Natural killer cell (primary cell): ENCODE data around the gene SLC2A1. TPM values are rescaled to one million over a fixed set of nuclear protein-coding genes. Genes with fewer than 3 reads are reported as not detected.

Experiments
- ATAC-seq, 3 donors: fragments of 150-1000 bp in 2 of 3; fragments of 200-7000 bp in 1 of 3; cut with Tn5 transposase; 1 replicate in 1 of 3; 2 replicates in 2 of 3; pipeline ENCODE4 v1.10.0; 2021; ENCODE audit warnings: mild to moderate bottlenecking in 2 of 3, moderate library complexity in 2 of 3
- DNase-seq, 2 donors: peaks; one replicate each; pipeline versions ENCODE4 v3.0.0 to v3.0.0-alpha.2; 2013 to 2021; ENCODE audit warnings: mixed read lengths in 1 of 2
- H3K27ac ChIP-seq: one replicate; pipeline ENCODE4 v1.5.1; 2013; ENCODE audit warnings: mild to moderate bottlenecking, low read length
- H3K27me3 ChIP-seq: one replicate; pipeline ENCODE4 v1.6.1; 2013; ENCODE audit warnings: low read length; ENCODE audit not compliant: control insufficient read depth, insufficient read depth
- H3K36me3 ChIP-seq: one replicate; pipeline ENCODE4 v1.6.1; 2013; ENCODE audit warnings: low read length; ENCODE audit not compliant: control insufficient read depth, insufficient read depth
- H3K4me1 ChIP-seq: one replicate; pipeline ENCODE4 v1.6.1; 2013; ENCODE audit warnings: low read length; ENCODE audit not compliant: control insufficient read depth, insufficient read depth
- H3K4me3 ChIP-seq: one replicate; pipeline ENCODE4 v1.5.1; 2013; ENCODE audit warnings: low read length
- H3K9me3 ChIP-seq: one replicate; pipeline ENCODE4 v1.6.1; 2013; ENCODE audit warnings: low read length; ENCODE audit not compliant: control insufficient read depth, insufficient read depth
- H3K27ac Mint-ChIP-seq, 2 donors: one replicate each; pipeline ENCODE4 v1.8.0; 2022; ENCODE audit warnings: mild to moderate bottlenecking in 2 of 2, mixed read lengths in 2 of 2, moderate library complexity in 1 of 2
- H3K27me3 Mint-ChIP-seq, 2 donors: one replicate each; pipeline ENCODE4 v1.8.0; 2022; ENCODE audit warnings: low read depth in 2 of 2, mixed read lengths in 2 of 2
- H3K36me3 Mint-ChIP-seq: one replicate; pipeline ENCODE4 v1.8.0; 2022; ENCODE audit warnings: mixed read lengths
- H3K4me1 Mint-ChIP-seq, 2 donors: one replicate each; pipeline ENCODE4 v1.8.0; 2022; ENCODE audit warnings: mixed read lengths in 2 of 2
- H3K4me3 Mint-ChIP-seq: one replicate; pipeline ENCODE4 v1.8.0; 2022; ENCODE audit warnings: mild to moderate bottlenecking, moderate library complexity, mixed read lengths
- H3K9me3 Mint-ChIP-seq, 2 donors: one replicate each; pipeline ENCODE4 v1.8.0; 2022; ENCODE audit warnings: mixed read lengths in 2 of 2
- WGBS: methylation state at CpG from one replicate; pipeline ENCODE4 v1.1.7; 2013; ENCODE audit warnings: missing lambda C conversion rate; ENCODE audit not compliant: insufficient coverage; 5-methylcytosine and 5-hydroxymethylcytosine counted together
- intact Hi-C: fragments of 100-400 bp; cut with micrococcal nuclease; formaldehyde crosslinking; loops from one replicate; pipeline ENCODE4 v1.14.2; 2022
- total RNA-seq, 4 donors: library from RNA; stranded (reverse); fragments of 120-200 nt in 1 of 4; gene quantifications; one replicate each; pipeline versions ENCODE4 v1.2.3 to v1.2.4, GENCODE V29; 2013 to 2022
- TF ChIP-seq, protein P1 (sequence below): fragments of 200-600 bp; IDR thresholded peaks from one replicate; pipeline ENCODE4 v1.8.0; 2022; ENCODE audit warnings: antibody characterized with exemption

The SLC2A1 gene
- total RNA-seq, 3 donors from 2014 or later (not counting 1 experiment from before 2014, with no cell fraction given): 94.7 to 143 (median 95.1) TPM

DNA sequence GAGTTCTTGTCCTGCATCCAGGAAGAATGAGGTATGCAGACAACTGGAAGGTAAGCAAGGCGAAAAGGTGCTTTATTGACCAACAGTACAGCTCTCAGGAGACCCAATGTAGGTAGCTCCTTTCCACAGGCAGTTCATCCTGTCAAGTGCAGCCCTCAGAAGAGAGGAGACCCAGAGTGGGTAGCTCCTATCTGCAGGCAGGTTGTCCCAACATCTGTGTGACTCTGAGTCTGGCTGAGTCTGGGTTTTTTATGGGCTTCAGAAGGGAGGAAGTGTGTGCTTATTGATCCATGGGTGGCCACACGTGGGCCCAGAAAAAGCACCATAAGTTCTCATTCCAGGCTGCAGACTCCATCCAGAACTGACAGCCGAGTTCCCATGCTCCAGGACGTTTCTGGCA is 78.3 kb downstream of the SLC2A1 start:
- no peaks in the 10 kb centered on the region for H3K9me3 ChIP-seq
- DNase-seq (no peak), ATAC-seq (no peak)
- TF ChIP-seq, protein P1, sequence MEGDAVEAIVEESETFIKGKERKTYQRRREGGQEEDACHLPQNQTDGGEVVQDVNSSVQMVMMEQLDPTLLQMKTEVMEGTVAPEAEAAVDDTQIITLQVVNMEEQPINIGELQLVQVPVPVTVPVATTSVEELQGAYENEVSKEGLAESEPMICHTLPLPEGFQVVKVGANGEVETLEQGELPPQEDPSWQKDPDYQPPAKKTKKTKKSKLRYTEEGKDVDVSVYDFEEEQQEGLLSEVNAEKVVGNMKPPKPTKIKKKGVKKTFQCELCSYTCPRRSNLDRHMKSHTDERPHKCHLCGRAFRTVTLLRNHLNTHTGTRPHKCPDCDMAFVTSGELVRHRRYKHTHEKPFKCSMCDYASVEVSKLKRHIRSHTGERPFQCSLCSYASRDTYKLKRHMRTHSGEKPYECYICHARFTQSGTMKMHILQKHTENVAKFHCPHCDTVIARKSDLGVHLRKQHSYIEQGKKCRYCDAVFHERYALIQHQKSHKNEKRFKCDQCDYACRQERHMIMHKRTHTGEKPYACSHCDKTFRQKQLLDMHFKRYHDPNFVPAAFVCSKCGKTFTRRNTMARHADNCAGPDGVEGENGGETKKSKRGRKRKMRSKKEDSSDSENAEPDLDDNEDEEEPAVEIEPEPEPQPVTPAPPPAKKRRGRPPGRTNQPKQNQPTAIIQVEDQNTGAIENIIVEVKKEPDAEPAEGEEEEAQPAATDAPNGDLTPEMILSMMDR: no peak
- no peaks in the 10 kb centered on the region for H3K9me3 Mint-ChIP-seq
- peaks cover 20 to 39% of the 10 kb centered on the region in 2 donors for H3K27me3 Mint-ChIP-seq
- H3K27ac Mint-ChIP-seq: no peak overlapping the region
- intact Hi-C loops: no loop called here
- H3K4me1 Mint-ChIP-seq: no peaks in the 10 kb centered on the region
- H3K27me3 ChIP-seq: peaks cover 2% of the 10 kb centered on the region
- no peaks in the 10 kb centered on the region for H3K36me3 Mint-ChIP-seq
- H3K4me3 Mint-ChIP-seq: no peak overlapping the region
- no peak overlapping the region for H3K4me3 ChIP-seq
- H3K27ac ChIP-seq: no peak overlapping the region
- H3K36me3 ChIP-seq: no peaks in the 10 kb centered on the region
- 70% methylated on average over 4 of the region's 4 CpGs for WGBS
- no peaks in the 10 kb centered on the region for H3K4me1 ChIP-seq

DNA sequence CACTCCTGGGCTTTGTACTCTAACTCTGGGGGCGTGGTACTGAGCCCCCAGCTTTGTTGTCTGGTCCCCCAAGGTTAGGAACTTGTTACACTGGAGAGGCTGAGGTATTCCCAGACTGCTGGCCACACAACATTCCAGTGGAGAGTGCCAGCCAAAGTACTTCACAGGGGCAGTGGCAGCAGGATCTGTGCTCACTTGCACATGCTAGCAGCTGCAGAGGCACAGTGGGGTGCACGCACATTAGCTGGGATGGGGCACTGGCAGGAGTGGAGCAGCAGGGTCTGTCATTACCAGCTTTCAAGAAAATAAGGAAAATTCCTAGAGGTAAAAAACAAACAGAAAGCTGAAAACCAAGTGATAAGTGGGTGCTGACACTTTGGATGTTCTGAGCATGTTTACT is 81.3 kb downstream of the SLC2A1 start:
- TF ChIP-seq, protein P1: no peak
- H3K4me1 ChIP-seq: no peaks in the 10 kb centered on the region
- ATAC-seq: no peak
- Mint-ChIP-seq H3K4me3 (no peak overlapping the region), H3K27ac (no peak overlapping the region), H3K36me3 (no peaks in the 10 kb centered on the region), H3K4me1 (no peaks in the 10 kb centered on the region), H3K9me3 (no peaks in the 10 kb centered on the region), H3K27me3 (peaks cover 23 to 27% of the 10 kb centered on the region in 2 donors)
- no peak overlapping the region for H3K27ac ChIP-seq
- H3K4me3 ChIP-seq: no peak overlapping the region
- intact Hi-C loops: no loop called here
- no peaks in the 10 kb centered on the region for H3K9me3 ChIP-seq
- peaks cover 2% of the 10 kb centered on the region for H3K27me3 ChIP-seq
- no peaks in the 10 kb centered on the region for H3K36me3 ChIP-seq
- DNase-seq: no peak
- 40% methylated on average over 2 of the region's 2 CpGs for WGBS

DNA sequence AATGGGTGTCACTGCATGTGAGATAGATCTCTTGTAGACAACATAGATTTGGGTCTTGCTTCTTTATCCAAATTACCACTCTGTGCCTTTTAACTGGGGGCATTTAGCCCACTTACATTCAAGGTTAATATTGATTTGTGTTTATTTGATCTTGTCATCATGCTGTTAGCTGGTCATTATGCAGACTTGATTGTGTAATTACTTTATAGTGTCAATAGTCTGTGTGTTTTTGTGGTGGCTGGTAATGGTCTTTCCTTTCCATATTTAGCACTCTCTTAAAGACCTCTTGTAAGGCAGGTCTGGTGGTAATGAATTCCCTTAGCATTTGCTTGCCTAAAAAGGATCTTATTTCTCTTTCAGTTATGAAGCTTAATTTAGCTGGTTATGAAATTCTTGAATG is 82.7 kb downstream of the SLC2A1 start:
- Mint-ChIP-seq H3K36me3 (no peaks in the 10 kb centered on the region), H3K27me3 (peaks cover 21 to 22% of the 10 kb centered on the region in 2 donors), H3K4me1 (no peaks in the 10 kb centered on the region), H3K9me3 (no peaks in the 10 kb centered on the region), H3K27ac (no peak overlapping the region), H3K4me3 (no peak overlapping the region)
- Histone ChIP-seq H3K27ac (no peak overlapping the region), H3K27me3 (peaks cover 2% of the 10 kb centered on the region), H3K9me3 (no peaks in the 10 kb centered on the region), H3K4me1 (no peaks in the 10 kb centered on the region), H3K4me3 (no peak overlapping the region), H3K36me3 (no peaks in the 10 kb centered on the region)
- no peak for ATAC-seq
- no peak for DNase-seq
- TF ChIP-seq, protein P1: no peak
- intact Hi-C loops: no loop called here

Other genes with a start within 250 kb of the SLC2A1 start
- gene CLDN19, start 218.6 kb downstream of the SLC2A1 start, total RNA-seq: not detected
- gene P3H1, start 191.8 kb downstream of the SLC2A1 start, total RNA-seq: 10 to 100 TPM; 29.6 to 40.4 (median 37.9) TPM
- 10 to 100 TPM; 10.1 to 17.1 (median 12.7) TPM for gene C1orf50, start 191.6 kb downstream of the SLC2A1 start, total RNA-seq
- gene TMEM269, start 173.9 kb downstream of the SLC2A1 start, total RNA-seq: 1 to 10 TPM in 1 of 3 donors, under 1 TPM in 2; 0.18 to 1.4 (median 0.33) TPM
- gene ERMAP, start 141.7 kb downstream of the SLC2A1 start, total RNA-seq: 1 to 10 TPM; 7.0 to 7.5 (median 7.5) TPM
- gene SVBP, start 141.5 kb downstream of the SLC2A1 start, total RNA-seq: 10 to 100 TPM; 13.8 to 16.1 (median 15.2) TPM
- 1 to 10 TPM; 2.8 to 5.7 (median 5.2) TPM for gene ZNF691, start 112.3 kb downstream of the SLC2A1 start, total RNA-seq
- 10 to 100 TPM; 21.2 to 28.5 (median 23.6) TPM for gene EBNA1BP2, start 213.4 kb upstream of the SLC2A1 start, total RNA-seq
- under 1 TPM in 1 of 3 donors, not detected in 2; 0.19 TPM for gene CFAP57, start 213.5 kb upstream of the SLC2A1 start, total RNA-seq